HL-60/S4 treated with retinoic acid at 250 ng/mL for 4 days and 3 days (cell line): Measurements from ENCODE around the gene FAM171A1.
"Not testable (repeated sequence)": the region's sequence is repeated elsewhere in the genome, so short reads cannot be mapped to it uniquely, and the experiment has no call there.

Experiments
- in situ Hi-C: fragments of 300-500 bp; cut with MboI; formaldehyde crosslinking; loops from 2 replicates; pipeline ENCODE4 v1.7.0; 2022; ENCODE audit warnings: low sequenced_read_pairs

Gene FAM171A1

GRCh38 chr10:15346440-15347141 is 24.5 kb downstream of the FAM171A1 start:
- in situ Hi-C loops = no loop called here

DNA sequence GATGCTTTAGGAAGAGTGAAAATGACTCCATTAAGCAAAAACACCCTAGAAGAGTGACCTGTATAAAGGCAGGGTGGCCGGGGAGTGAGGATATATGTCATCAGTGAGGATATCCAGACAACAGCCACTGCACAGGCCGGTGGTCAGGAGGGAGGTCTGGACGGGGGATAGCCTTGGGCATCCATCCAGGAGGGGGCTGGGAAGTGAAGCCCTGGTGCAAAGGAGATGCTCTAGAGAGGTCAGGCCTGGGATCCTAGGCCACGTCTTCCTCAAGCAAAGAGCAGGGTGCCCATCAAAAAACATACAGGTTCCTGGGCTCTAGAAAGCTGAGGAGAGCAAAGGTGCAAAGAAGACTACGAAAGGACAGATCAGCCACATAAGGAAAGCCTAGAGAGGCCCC is 25.6 kb downstream of the FAM171A1 start:
- in situ Hi-C loops = no loop called here

- in situ Hi-C loops = no loop called here
Measured at GRCh38 chr10:15344876-15345285, 26.2 kb downstream of the FAM171A1 start.

DNA sequence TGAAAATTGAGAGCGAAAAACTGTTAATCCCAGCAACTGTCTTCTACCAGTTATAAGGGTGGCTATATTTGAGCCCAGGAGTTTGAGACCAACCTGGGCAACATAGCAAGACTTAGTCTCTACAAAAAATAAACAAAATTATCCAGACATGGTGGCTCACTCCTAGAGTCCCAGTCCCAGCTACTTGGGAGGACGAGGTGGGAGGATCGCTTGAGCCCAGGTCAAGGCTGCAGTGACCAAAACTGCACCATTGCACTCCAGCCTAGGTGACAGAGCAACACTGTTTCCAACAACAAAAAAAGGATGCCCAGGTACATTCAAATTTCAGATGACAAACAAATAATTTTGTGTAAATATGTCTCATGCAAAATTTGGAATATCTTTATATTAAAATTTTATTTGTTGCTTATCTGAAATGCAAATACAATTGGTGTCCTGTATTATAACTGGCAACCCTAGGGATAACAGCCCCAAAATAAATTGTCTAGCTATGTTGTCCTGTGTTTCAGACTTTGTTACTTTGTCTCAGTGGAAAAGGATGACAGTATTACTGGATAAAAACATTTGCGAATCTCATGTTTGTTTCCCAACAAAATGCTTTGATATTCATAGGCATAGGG is 26.7 kb downstream of the FAM171A1 start:
- in situ Hi-C loops = no loop called here

DNA sequence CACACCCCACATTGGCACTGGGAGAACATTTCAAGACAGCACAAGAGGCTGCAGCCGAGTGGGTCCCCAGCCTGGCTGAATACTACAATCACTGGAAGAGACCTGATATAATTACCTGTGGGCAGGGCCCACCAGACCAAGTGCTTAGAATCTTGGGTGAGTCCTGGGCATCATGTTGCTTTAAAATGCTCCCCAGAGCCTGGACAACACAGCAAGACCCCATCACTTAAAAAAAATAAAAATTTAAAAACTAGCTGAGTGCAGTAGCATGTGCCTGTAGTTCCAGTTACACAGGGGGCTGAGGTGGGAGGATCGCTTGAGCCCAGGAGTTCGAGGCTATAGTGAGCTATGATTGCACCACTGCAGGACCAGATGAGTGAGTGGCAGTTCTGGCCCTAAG is 28.1 kb downstream of the FAM171A1 start:
- in situ Hi-C loops = no loop called here

- in situ Hi-C loops = no loop called here
Measured at GRCh38 chr10:15341502-15342128, 29.5 kb downstream of the FAM171A1 start.

GRCh38 chr10:15339892-15340291 is 31.2 kb downstream of the FAM171A1 start:
- in situ Hi-C loops = no loop called here

GRCh38 chr10:15337441-15337923 is 33.6 kb downstream of the FAM171A1 start:
- in situ Hi-C loops = not testable (repeated sequence)

GRCh38 chr10:15336211-15336610 is 34.9 kb downstream of the FAM171A1 start:
- in situ Hi-C loops = no loop called here

GRCh38 chr10:15335508-15335907 is 35.6 kb downstream of the FAM171A1 start:
- in situ Hi-C loops = no loop called here

DNA sequence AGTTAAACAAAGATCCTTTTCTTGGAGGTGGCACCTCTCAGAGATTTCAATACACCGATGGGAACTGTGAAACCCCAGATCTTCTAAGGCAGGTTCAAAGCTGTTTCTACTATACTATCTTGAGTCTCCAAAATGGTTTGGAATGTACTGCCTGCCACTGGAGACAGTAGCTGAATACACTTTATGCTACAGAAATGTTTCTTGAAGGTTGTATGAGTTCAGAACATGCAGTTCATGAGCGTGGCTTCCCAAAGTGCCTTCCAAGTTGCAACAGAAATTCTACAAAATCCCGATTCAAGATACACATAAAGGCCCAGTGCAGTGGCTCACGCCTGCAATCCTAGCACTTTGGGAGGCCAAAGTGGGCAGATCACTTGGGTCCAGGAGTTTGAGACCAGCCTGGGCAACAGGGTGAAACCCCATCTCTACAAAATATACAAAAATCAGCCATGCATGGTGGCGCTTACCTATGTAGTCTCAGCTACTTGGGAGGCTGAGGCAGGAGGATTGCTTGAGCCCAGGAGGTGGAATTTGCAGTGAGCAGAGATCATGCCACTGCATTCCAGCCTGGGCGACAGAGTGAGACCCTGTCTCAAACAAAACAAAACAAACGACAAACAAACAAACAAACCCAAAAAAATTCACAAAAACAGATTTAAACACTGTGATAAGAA is 36.3 kb downstream of the FAM171A1 start:
- in situ Hi-C loops = no loop called here

GRCh38 chr10:15333909-15334649 is 37.0 kb downstream of the FAM171A1 start:
- in situ Hi-C loops = no loop called here

- in situ Hi-C loops = not testable (repeated sequence)
Measured at GRCh38 chr10:15333181-15333580, 37.9 kb downstream of the FAM171A1 start.

- in situ Hi-C loops = no loop called here
Measured at GRCh38 chr10:15331461-15331860, 39.6 kb downstream of the FAM171A1 start.

GRCh38 chr10:15329437-15329836 is 41.7 kb downstream of the FAM171A1 start:
- in situ Hi-C loops = no loop called here

GRCh38 chr10:15325944-15326284 is 45.2 kb downstream of the FAM171A1 start:
- in situ Hi-C loops = no loop called here

DNA sequence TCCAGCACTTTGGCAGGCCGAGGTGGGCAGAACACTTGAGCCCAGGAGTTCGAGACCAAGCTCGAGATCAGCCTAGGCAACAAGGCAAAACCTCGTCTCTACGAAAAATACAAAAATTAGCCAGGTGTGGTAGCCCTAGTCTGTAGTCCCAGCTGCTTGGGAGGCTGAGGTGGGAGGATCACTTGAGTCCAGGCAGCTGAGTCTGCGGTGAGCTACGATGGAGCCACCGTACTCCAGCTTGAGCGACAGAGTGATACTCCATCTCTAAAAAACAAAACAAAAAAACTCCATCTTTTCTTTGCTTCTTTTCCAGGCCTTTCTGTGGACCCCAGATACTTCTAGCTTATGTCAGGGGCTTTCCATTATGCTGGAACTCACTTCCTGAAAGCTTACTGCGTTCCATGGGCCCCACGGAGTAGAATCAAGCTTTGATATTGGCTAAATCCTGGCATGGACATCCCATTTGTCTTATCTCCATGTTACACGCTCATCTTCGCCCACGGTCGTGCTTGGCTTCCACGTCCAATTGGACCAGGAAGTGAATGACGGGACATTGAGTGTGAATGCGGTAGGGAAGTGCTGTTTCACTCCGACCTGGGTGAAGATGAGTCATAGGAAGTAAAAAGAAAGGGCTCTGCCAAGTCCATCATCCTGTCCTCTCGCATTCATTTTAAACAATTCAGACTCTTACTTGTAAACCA is 45.7 kb downstream of the FAM171A1 start:
- in situ Hi-C loops = no loop called here

- in situ Hi-C loops = no loop called here
Measured at GRCh38 chr10:15324611-15325010, 46.5 kb downstream of the FAM171A1 start.

DNA sequence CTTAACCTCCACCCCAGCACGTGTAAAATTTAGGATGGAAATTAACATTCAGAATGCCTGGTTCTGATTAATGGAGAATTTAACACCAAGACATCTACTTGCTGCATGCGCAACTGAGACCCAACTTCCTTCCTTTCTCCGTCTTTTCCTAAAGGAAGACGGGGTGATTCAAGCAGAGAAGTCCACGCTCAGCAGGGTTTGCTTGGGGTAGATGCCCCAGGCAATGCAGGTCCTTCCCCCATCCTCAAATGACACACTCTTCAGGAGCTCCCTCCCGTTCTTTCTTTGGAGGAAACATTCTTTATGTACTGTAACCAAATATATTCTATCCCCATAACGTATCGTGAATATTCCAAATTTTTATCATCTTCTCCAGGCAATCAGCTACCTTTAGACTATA is 47.0 kb downstream of the FAM171A1 start:
- in situ Hi-C loops = no loop called here

- in situ Hi-C loops = no loop called here
Measured at GRCh38 chr10:15322356-15322755, 48.7 kb downstream of the FAM171A1 start.
